Neural cell (in vitro differentiated cells): Measurements from ENCODE around the gene LRRC74B. TPM values are rescaled to one million over a fixed set of nuclear protein-coding genes. Genes with fewer than 3 reads are reported as not detected.

Experiments used
- H2AFZ ChIP-seq: fragments of 200-600, 300-800 bp; sonication (generic), shearing (Covaris generic); 2 replicates; pipeline ENCODE4 v1.6.0; 2014; ENCODE audit warnings: low read depth, mild to moderate bottlenecking, antibody characterized with exemption, low read length, moderate library complexity
- H3F3A ChIP-seq: fragments of 200-600 bp; shearing (Covaris generic); 2 replicates; pipeline ENCODE4 v1.6.1; 2016; ENCODE audit warnings: mild to moderate bottlenecking, moderate library complexity, mixed read lengths, antibody characterized with exemption, low read length; ENCODE audit not compliant: insufficient read depth, poor library complexity, severe bottlenecking
- H3K27ac ChIP-seq: fragments of 200-600, 300-800 bp; sonication (generic), shearing (Covaris generic); 2 replicates; pipeline ENCODE4 v1.5.1; 2014; ENCODE audit warnings: mild to moderate bottlenecking, low read length, moderate library complexity
- H3K27me3 ChIP-seq: fragments of 300-800, 200-600 bp; sonication (generic), shearing (Covaris generic); 2 replicates; pipeline ENCODE4 v1.6.0; 2014; ENCODE audit warnings: mild to moderate bottlenecking, low read depth, low read length, moderate library complexity; ENCODE audit not compliant: insufficient read depth
- H3K36me3 ChIP-seq: fragments of 300-800, 200-600 bp; sonication (generic), shearing (Covaris generic); 2 replicates; pipeline ENCODE4 v1.5.1; 2014; ENCODE audit warnings: mild to moderate bottlenecking, antibody characterized with exemption, low read length, moderate library complexity; ENCODE audit not compliant: insufficient read depth
- H3K4me2 ChIP-seq: fragments of 300-800, 200-600 bp; sonication (generic), shearing (Covaris generic); 2 replicates; pipeline ENCODE4 v1.6.0; 2014; ENCODE audit warnings: mild to moderate bottlenecking, low read length
- H3K4me3 ChIP-seq: fragments of 300-800, 200-600 bp; sonication (generic), shearing (Covaris generic); 2 replicates; pipeline ENCODE4 v1.5.1; 2014; ENCODE audit warnings: mild to moderate bottlenecking, low read length, moderate library complexity
- H3K79me2 ChIP-seq: fragments of 200-600 bp; shearing (Covaris generic); replicated peaks from 2 replicates; pipeline ENCODE4 v1.6.0; 2014; ENCODE audit warnings: mild to moderate bottlenecking, low read length, moderate library complexity; ENCODE audit not compliant: insufficient read depth
- H3K9ac ChIP-seq: fragments of 300-800, 200-600 bp; sonication (generic), shearing (Covaris generic); 2 replicates; pipeline ENCODE4 v1.6.1; 2016; ENCODE audit warnings: mild to moderate bottlenecking, low read length, mixed read lengths
- H3K9me2 ChIP-seq: fragments of 200-600 bp; shearing (Covaris generic); 2 replicates; pipeline ENCODE4 v1.6.1; 2016; ENCODE audit warnings: mild to moderate bottlenecking, low read length, mixed read lengths; ENCODE audit not compliant: insufficient read depth
- H3K9me3 ChIP-seq: fragments of 200-600, 300-800 bp; sonication (generic), shearing (Covaris generic); 2 replicates; pipeline ENCODE4 v1.6.1; 2016; ENCODE audit warnings: mild to moderate bottlenecking, mixed run types, low read length, moderate library complexity, mixed read lengths
- H4K20me1 ChIP-seq: fragments of 200-600 bp; shearing (Covaris generic); 2 replicates; pipeline ENCODE4 v1.6.1; 2016; ENCODE audit warnings: mild to moderate bottlenecking, mixed run types; ENCODE audit not compliant: insufficient read depth
- CTCF ChIP-seq: fragments of 450-650 bp; IDR thresholded peaks from 2 replicates; pipeline ENCODE4 v1.5.1; 2014; ENCODE audit warnings: antibody characterized with exemption, mild to moderate bottlenecking, moderate library complexity; ENCODE audit not compliant: poor library complexity, severe bottlenecking
- EP300 ChIP-seq: fragments of 450-650 bp; conservative IDR thresholded peaks from 2 replicates; pipeline ENCODE4 v1.6.1; 2014; ENCODE audit warnings: antibody characterized with exemption, mild to moderate bottlenecking, moderate library complexity; ENCODE audit not compliant: poor library complexity, severe bottlenecking
- EZH2 ChIP-seq: fragments of 200-600, 300-800 bp; shearing (Covaris generic), sonication (generic); IDR thresholded peaks from 2 replicates; pipeline ENCODE4 v1.6.1; 2014; ENCODE audit warnings: antibody characterized with exemption, low read length, borderline replicate concordance, mild to moderate bottlenecking; ENCODE audit not compliant: insufficient read depth, poor library complexity, severe bottlenecking
- MXI1 ChIP-seq: fragments of 450-650 bp; conservative IDR thresholded peaks from 2 replicates; pipeline ENCODE4 v1.6.1; 2014; ENCODE audit warnings: antibody characterized with exemption, mild to moderate bottlenecking; ENCODE audit not compliant: poor library complexity, severe bottlenecking
- POLR2AphosphoS5 ChIP-seq: IDR thresholded peaks from 2 replicates; pipeline ENCODE4 v1.6.1; 2012
- RAD21 ChIP-seq: fragments of 450-650 bp; conservative IDR thresholded peaks from 2 replicates; pipeline ENCODE4 v1.6.1; 2014; ENCODE audit warnings: antibody characterized with exemption, mild to moderate bottlenecking, moderate library complexity
- SMC3 ChIP-seq: fragments of 450-650 bp; conservative IDR thresholded peaks from 2 replicates; pipeline ENCODE4 v1.6.1; 2014; ENCODE audit warnings: antibody characterized with exemption, mild to moderate bottlenecking, moderate library complexity; ENCODE audit not compliant: poor library complexity
- TAF1 ChIP-seq: IDR thresholded peaks from 2 replicates; pipeline ENCODE4 v1.6.1; 2012; ENCODE audit warnings: low read depth
- polyA plus RNA-seq: library from polyadenylated mRNA; depleted of rRNA; stranded (reverse); fragments of >200 nt; gene quantifications from 2 replicates; pipeline ENCODE4 v1.2.3, GENCODE V29; 2014
- TF ChIP-seq, protein P1 (sequence below): IDR thresholded peaks from 2 replicates; pipeline ENCODE4 v1.6.1; 2012; ENCODE audit warnings: borderline replicate concordance

LRRC74B gene
- polyA plus RNA-seq, 1 donor from 2014 or later = not detected

GRCh38 chr22:21000207-21000986 lies 45.3 kb upstream of the LRRC74B start:
- H3K9me3 ChIP-seq = no peaks in the 10 kb centered on the region
- H3K4me2 ChIP-seq = peak overlapping the region; percentile 68
- H3K27me3 ChIP-seq = no peaks in the 10 kb centered on the region
- TF ChIP-seq, protein P1, sequence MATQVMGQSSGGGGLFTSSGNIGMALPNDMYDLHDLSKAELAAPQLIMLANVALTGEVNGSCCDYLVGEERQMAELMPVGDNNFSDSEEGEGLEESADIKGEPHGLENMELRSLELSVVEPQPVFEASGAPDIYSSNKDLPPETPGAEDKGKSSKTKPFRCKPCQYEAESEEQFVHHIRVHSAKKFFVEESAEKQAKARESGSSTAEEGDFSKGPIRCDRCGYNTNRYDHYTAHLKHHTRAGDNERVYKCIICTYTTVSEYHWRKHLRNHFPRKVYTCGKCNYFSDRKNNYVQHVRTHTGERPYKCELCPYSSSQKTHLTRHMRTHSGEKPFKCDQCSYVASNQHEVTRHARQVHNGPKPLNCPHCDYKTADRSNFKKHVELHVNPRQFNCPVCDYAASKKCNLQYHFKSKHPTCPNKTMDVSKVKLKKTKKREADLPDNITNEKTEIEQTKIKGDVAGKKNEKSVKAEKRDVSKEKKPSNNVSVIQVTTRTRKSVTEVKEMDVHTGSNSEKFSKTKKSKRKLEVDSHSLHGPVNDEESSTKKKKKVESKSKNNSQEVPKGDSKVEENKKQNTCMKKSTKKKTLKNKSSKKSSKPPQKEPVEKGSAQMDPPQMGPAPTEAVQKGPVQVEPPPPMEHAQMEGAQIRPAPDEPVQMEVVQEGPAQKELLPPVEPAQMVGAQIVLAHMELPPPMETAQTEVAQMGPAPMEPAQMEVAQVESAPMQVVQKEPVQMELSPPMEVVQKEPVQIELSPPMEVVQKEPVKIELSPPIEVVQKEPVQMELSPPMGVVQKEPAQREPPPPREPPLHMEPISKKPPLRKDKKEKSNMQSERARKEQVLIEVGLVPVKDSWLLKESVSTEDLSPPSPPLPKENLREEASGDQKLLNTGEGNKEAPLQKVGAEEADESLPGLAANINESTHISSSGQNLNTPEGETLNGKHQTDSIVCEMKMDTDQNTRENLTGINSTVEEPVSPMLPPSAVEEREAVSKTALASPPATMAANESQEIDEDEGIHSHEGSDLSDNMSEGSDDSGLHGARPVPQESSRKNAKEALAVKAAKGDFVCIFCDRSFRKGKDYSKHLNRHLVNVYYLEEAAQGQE = no peak
- TF ChIP-seq RAD21 (no peak), POLR2AphosphoS5 (no peak), CTCF (no peak), SMC3 (no peak), MXI1 (no peak), TAF1 (no peak), EP300 (no peak), EZH2 (no peak)
- H3K4me3 ChIP-seq = peak overlapping the region; percentile 69
- peaks cover 3% of the 10 kb centered on the region for H3K79me2 ChIP-seq
- no peak overlapping the region for H3K27ac ChIP-seq
- no peaks in the 10 kb centered on the region for H3K9me2 ChIP-seq
- H2AFZ ChIP-seq = no peak overlapping the region
- H3K36me3 ChIP-seq = no peaks in the 10 kb centered on the region
- no peaks in the 10 kb centered on the region for H3F3A ChIP-seq
- no peaks in the 10 kb centered on the region for H4K20me1 ChIP-seq
- H3K9ac ChIP-seq = peak overlapping the region; percentile 87

- peak overlapping the region; percentile 87 for H3K9ac ChIP-seq
These were observed 44.7 kb upstream of the LRRC74B start for GRCh38 chr22:21000987-21001600.

More at GRCh38 chr22:21000987-21001600, 44.7 kb upstream of the LRRC74B start:
- Histone ChIP-seq H3K27ac (peak overlapping the region; percentile 94), H3K4me2 (peak overlapping the region; percentile 68), H4K20me1 (no peaks in the 10 kb centered on the region), H2AFZ (peak overlapping the region; percentile 68), H3K9me3 (no peaks in the 10 kb centered on the region), H3K36me3 (no peaks in the 10 kb centered on the region), H3K79me2 (peaks cover 3% of the 10 kb centered on the region), H3K9me2 (no peaks in the 10 kb centered on the region), H3K4me3 (peak overlapping the region; percentile 69), H3K27me3 (no peaks in the 10 kb centered on the region), H3F3A (no peaks in the 10 kb centered on the region)
- TF ChIP-seq MXI1 = no peak
- TF ChIP-seq, protein P1 = no peak
- TF ChIP-seq SMC3 = no peak
- no peak for TF ChIP-seq EZH2
- TF ChIP-seq TAF1 = no peak
- TF ChIP-seq POLR2AphosphoS5 = no peak
- TF ChIP-seq CTCF = no peak
